ENCODE results near the gene ACSS1. TPM values are rescaled to one million over a fixed set of nuclear protein-coding genes. Genes with fewer than 3 reads are reported as not detected.

The ACSS1 gene
- total and polyA plus RNA-seq, 2 of the 8 experiments (the other 6 are each of a cell fraction or from before 2014, with no cell fraction given), result 2.6 to 3.4 TPM

- ChIA-PET POLR2A (ENCODE audit: partially characterized antibody) (interaction anchor here (1.1 kb wide), 1 partner anchor 13 kb away, joined by 4 read pairs; no protein-coding TSS in a partner anchor), CTCF (ENCODE audit: partially characterized antibody) (interaction anchor here (0.5 to 1.6 kb wide), 3 partner anchors 45 to 571 kb away, joined by 3 to 5 read pairs (median 5); no protein-coding TSS in a partner anchor)
- H3K23ac ChIP-seq (ENCODE audit: insufficient read length), result no peak overlapping the region
- no peak overlapping the region for H3K4me2 ChIP-seq (ENCODE audit: insufficient read depth in 1 of 2, low read depth in 2 of 2, low read length in 2 of 2)
- no peaks in the 10 kb centered on the region for H3K9me3 ChIP-seq (ENCODE audit: insufficient read depth in 2 of 2, low read depth in 1 of 2, low read length in 1 of 2)
- H3K79me1 ChIP-seq (ENCODE audit: low read depth, low read length), result no peaks in the 10 kb centered on the region
- H4K8ac ChIP-seq (ENCODE audit: extremely low read depth, insufficient read depth, low read length), result no peak overlapping the region
- no peak overlapping the region for H2BK5ac ChIP-seq (ENCODE audit: low read depth, low read length)
- no peak overlapping the region for H4K91ac ChIP-seq (replicated peaks; ENCODE audit: insufficient read length, low read length)
- H2BK12ac ChIP-seq (ENCODE audit: low read depth, low read length), result peak overlapping the region; percentile 50; the same call in 1 of the 2 replicates
- no peak overlapping the region for H3K4me3 ChIP-seq (ENCODE audit: extremely low read depth in 1 of 4, insufficient read depth in 2 of 4, low read depth in 3 of 4, low read length in 4 of 4)
- H4K5ac ChIP-seq (ENCODE audit: insufficient read length, low read depth, low read length), result no peak overlapping the region
- H2AK5ac ChIP-seq (ENCODE audit: low read depth, low read length), result no peak overlapping the region
- no peaks in the 10 kb centered on the region for H3K27me3 ChIP-seq (replicated peaks in 1 of 4; ENCODE audit: control insufficient read depth in 3 of 4, extremely low read depth in 1 of 4, insufficient read depth in 3 of 4, low read length in 3 of 4)
- no peak overlapping the region for H2BK15ac ChIP-seq (ENCODE audit: low read length)
- H3K4ac ChIP-seq (replicated peaks; ENCODE audit: insufficient read length, low read depth, low read length), result no peak overlapping the region
- H3K4me1 ChIP-seq (replicated peaks in 1 of 4; ENCODE audit: control insufficient read depth in 3 of 4, insufficient read depth in 4 of 4, low read length in 3 of 4), result peaks cover 0 to 7% (median 6%) of the 10 kb centered on the region in 4 experiments; a peak in 4 of 7 replicates
- no peak overlapping the region for H3K27ac ChIP-seq (ENCODE audit: low read depth, low read length)
- H3K79me2 ChIP-seq (ENCODE audit: control insufficient read depth in 1 of 2, insufficient read depth in 2 of 2, low read length in 2 of 2), result no peaks in the 10 kb centered on the region
- no peak overlapping the region for H2BK20ac ChIP-seq (ENCODE audit: low read length)
- no peak overlapping the region for H3K14ac ChIP-seq (ENCODE audit: insufficient read length)
- no peaks in the 10 kb centered on the region; the same call in 1 of the 2 replicates for H3K23me2 ChIP-seq (ENCODE audit: low read depth, low read length)
- H3K56ac ChIP-seq (replicated peaks; ENCODE audit: insufficient read length, low read depth, low read length), result no peak overlapping the region
- no peak for TF ChIP-seq BRCA1 (IDR thresholded peaks at IDR 0.05; ENCODE audit: low read depth, low read length)
- TF ChIP-seq HDAC2 (IDR thresholded peaks at IDR 0.05; ENCODE audit: borderline replicate concordance in 1 of 2, low read depth in 2 of 2, low read length in 2 of 2), result no peak
- no peak for TF ChIP-seq MAFK (IDR thresholded peaks at IDR 0.05; ENCODE audit: low read depth, low read length)
- no peak for TF ChIP-seq EGR1 (IDR thresholded peaks at IDR 0.05; ENCODE audit: borderline replicate concordance, low read depth, low read length)
- no peak for TF ChIP-seq SP4 (IDR thresholded peaks at IDR 0.05; ENCODE audit: low read length)
- no peak for TF ChIP-seq SIN3A (conservative IDR thresholded peaks at IDR 0.05 in 1 of 2, IDR thresholded peaks at IDR 0.05 in 1 of 2; ENCODE audit: low read depth in 1 of 2, low read length in 2 of 2)
- TF ChIP-seq ATF2 (IDR thresholded peaks at IDR 0.05; ENCODE audit: low read length), result no peak
- TF ChIP-seq KDM5A (IDR thresholded peaks at IDR 0.05; ENCODE audit: low read length), result no peak
- no peak for TF ChIP-seq GTF2F1 (IDR thresholded peaks at IDR 0.05; ENCODE audit: borderline replicate concordance, low read depth, low read length)
- TF ChIP-seq YY1 (IDR thresholded peaks at IDR 0.05; ENCODE audit: low read depth, low read length), result no peak
- no peak overlapping the region for H2BK120ac ChIP-seq (replicated peaks; ENCODE audit: low read depth, low read length)
- 88% methylated on average over 6 of the region's 6 CpGs; no CpG with 5 or more reads in 1 of the 2 experiments for WGBS, 2 experiments (ENCODE audit: extremely low coverage in 1 of 2, insufficient coverage in 1 of 2, insufficient read length in 1 of 2, insufficient replicate concordance in 2 of 2, low coverage in 1 of 2, low lambda C conversion rate in 2 of 2, missing lambda C conversion rate in 1 of 2)
- DNase-seq (ENCODE audit: low read depth in 1 of 2, low spot score in 2 of 2) (no peak), FAIRE-seq (no peak)
- no peak overlapping the region for H2AFZ ChIP-seq (ENCODE audit: low read length)
- no peaks in the 10 kb centered on the region for H4K20me1 ChIP-seq (replicated peaks in 1 of 2; ENCODE audit: control insufficient read depth in 1 of 2, insufficient read depth in 2 of 2, low read length in 2 of 2)
- H3K18ac ChIP-seq (ENCODE audit: extremely low read depth, low read length), result no peak overlapping the region
- H3K9ac ChIP-seq (replicated peaks in 1 of 4; ENCODE audit: extremely low read depth in 1 of 4, low read depth in 3 of 4, low read length in 3 of 4), result no peak overlapping the region
- no peaks in the 10 kb centered on the region for H3K36me3 ChIP-seq (ENCODE audit: control insufficient read depth in 2 of 4, insufficient read depth in 4 of 4, low read length in 3 of 4)
Observed at GRCh38 chr20:25020901-25021301, 37.0 kb downstream of the ACSS1 start.
